SK-N-MC (cell line): Measurements from ENCODE around the gene RAB35.

ENCODE experiments used
- EZH2 ChIP-seq: fragments of 200-600 bp; sonication (generic); IDR thresholded peaks from one replicate; pipeline ENCODE4 v1.6.1; 2017; ENCODE audit warnings: antibody characterized with exemption
- POLR2AphosphoS5 ChIP-seq: IDR thresholded peaks from 2 replicates; pipeline ENCODE4 v1.6.1; 2012; ENCODE audit warnings: mild to moderate bottlenecking, low read depth, low read length, borderline replicate concordance

DNA sequence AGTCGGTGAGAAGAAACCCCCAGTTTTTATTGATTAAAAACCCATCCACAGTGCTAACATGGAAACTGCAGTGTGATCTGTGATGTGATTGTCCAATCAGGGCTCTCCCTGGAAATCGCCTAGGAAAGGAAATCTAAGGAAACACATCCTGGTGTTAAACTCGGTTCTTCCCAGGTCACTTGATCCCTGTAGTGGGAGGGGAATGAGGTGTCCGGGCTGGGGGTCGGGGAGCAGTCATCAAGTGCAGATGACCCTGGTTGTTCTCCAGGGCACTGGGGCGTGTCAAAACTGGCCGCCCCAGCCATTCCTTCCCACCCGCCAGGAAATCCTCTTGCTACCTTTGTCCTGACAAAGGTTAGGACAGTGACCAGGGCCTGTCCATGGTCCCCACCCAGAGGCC lies 20.8 kb downstream of the RAB35 start:
- no peak for TF ChIP-seq POLR2AphosphoS5
- TF ChIP-seq EZH2: no peak
